Activated CD8-positive, alpha-beta T cell treated with anti-CD3 and anti-CD28 coated beads for 36 hours (primary cell): ENCODE results near the gene LIM2. TPM values are rescaled to one million over a fixed set of nuclear protein-coding genes. Genes with fewer than 3 reads are reported as not detected.
"Not testable (repeated sequence)": the region's sequence is repeated elsewhere in the genome, so short reads cannot be mapped to it uniquely, and the experiment has no call there.

Source experiments
- ATAC-seq: fragments of 200-7000 bp; cut with Tn5 transposase; one replicate; pipeline ENCODE4 v1.10.0; 2021; ENCODE audit warnings: mild to moderate bottlenecking, moderate library complexity
- CTCF ChIA-PET: fragments of 350-600 bp; sonication (Branson Sonifier 250); formaldehyde crosslinking; loops from one replicate; lab custom pipeline; 2021; ENCODE audit warnings: antibody characterized with exemption; lab: Charles Lee
- POLR2A ChIA-PET: fragments of 350-600 bp; sonication (Branson Sonifier 250); formaldehyde crosslinking; loops from one replicate; lab custom pipeline; 2021; ENCODE audit warnings: antibody characterized with exemption; lab: Charles Lee
- DNase-seq: peaks from one replicate; pipeline ENCODE4 v3.0.0-alpha.2; 2020
- H3K27ac Mint-ChIP-seq: one replicate; pipeline ENCODE4 v1.8.0; 2021; ENCODE audit warnings: mild to moderate bottlenecking, mixed read lengths
- H3K27me3 Mint-ChIP-seq: one replicate; pipeline ENCODE4 v1.8.0; 2021; ENCODE audit warnings: mixed read lengths
- H3K36me3 Mint-ChIP-seq: one replicate; pipeline ENCODE4 v1.8.0; 2021; ENCODE audit warnings: low read depth, mixed read lengths
- H3K4me1 Mint-ChIP-seq: one replicate; pipeline ENCODE4 v1.8.0; 2021; ENCODE audit warnings: low read depth, mixed read lengths
- H3K4me3 Mint-ChIP-seq: one replicate; pipeline ENCODE4 v1.8.0; 2021; ENCODE audit warnings: mild to moderate bottlenecking, moderate library complexity, mixed read lengths
- H3K9me3 Mint-ChIP-seq: one replicate; pipeline ENCODE4 v1.8.0; 2021; ENCODE audit warnings: mixed read lengths
- CTCF ChIP-seq: fragments of 200-600 bp; IDR thresholded peaks from one replicate; pipeline ENCODE4 v1.8.0; 2022; ENCODE audit warnings: antibody characterized with exemption, mild to moderate bottlenecking
- intact Hi-C: fragments of 100-400 bp; cut with micrococcal nuclease; formaldehyde crosslinking; loops from one replicate; pipeline ENCODE4 v1.10.0; 2022
- total RNA-seq, 2 experiments: library from RNA; stranded (reverse); gene quantifications; one replicate each; pipeline ENCODE4 v1.2.3, GENCODE V29; 2021

The LIM2 gene
- total RNA-seq, 2 experiments from 2014 or later = 1.4 to 2.6 TPM

- H3K4me1 Mint-ChIP-seq = peaks cover 28% of the 10 kb centered on the region
- ATAC-seq (no peak), DNase-seq (no peak)
- TF ChIP-seq CTCF = no peak
- no peak overlapping the region for H3K4me3 Mint-ChIP-seq
- intact Hi-C loops = no loop called here
- peaks cover 1% of the 10 kb centered on the region for H3K36me3 Mint-ChIP-seq
- POLR2A ChIA-PET = interaction anchor here (0.7 to 1.5 kb wide), 3 partner anchors 24 to 71 kb away, joined by 3 read pairs; no protein-coding TSS in a partner anchor
- no peak overlapping the region for H3K27ac Mint-ChIP-seq
- no peaks in the 10 kb centered on the region for H3K9me3 Mint-ChIP-seq
- H3K27me3 Mint-ChIP-seq = peaks cover 21% of the 10 kb centered on the region
- CTCF ChIA-PET = interaction anchor here (0.7 to 6.3 kb wide), 12 partner anchors 10 to 239 kb away, joined by 3 to 60 read pairs (median 4); no protein-coding TSS in a partner anchor
These were observed 30.0 kb upstream of the LIM2 start for GRCh38 chr19:51417810-51418157.

GRCh38 chr19:51417107-51417809 is 29.5 kb upstream of the LIM2 start, which contains the start of gene SIGLEC10:
Gene SIGLEC10 (minus strand): TSS chr19:51417642. CDS start chr19:51417581, 61 bp downstream.
- no peak within 1 kb of the TSS for H3K27ac Mint-ChIP-seq

GRCh38 chr19:51416422-51416821 is 28.6 kb upstream of the LIM2 start:
- H3K36me3 Mint-ChIP-seq, intact Hi-C loops, H3K4me3 Mint-ChIP-seq, H3K27ac Mint-ChIP-seq, ATAC-seq, POLR2A ChIA-PET, DNase-seq, H3K9me3 Mint-ChIP-seq: not testable (repeated sequence)
- Mint-ChIP-seq H3K4me1 (peaks cover 28% of the 10 kb centered on the region), H3K27me3 (peaks cover 21% of the 10 kb centered on the region)
- CTCF ChIA-PET = interaction anchor here (1.2 to 6.3 kb wide), 5 partner anchors 18 to 241 kb away, joined by 3 to 60 read pairs (median 4); no protein-coding TSS in a partner anchor

More at GRCh38 chr19:51417107-51417809, 29.5 kb upstream of the LIM2 start, which contains the start of gene SIGLEC10:
- DNase-seq = peak; percentile 62
- Mint-ChIP-seq H3K9me3 (no peaks in the 10 kb centered on the region), H3K4me1 (peaks cover 28% of the 10 kb centered on the region), H3K36me3 (peaks cover 1% of the 10 kb centered on the region), H3K27me3 (peaks cover 21% of the 10 kb centered on the region), H3K4me3 (no peak within 1 kb of the TSS)
- ATAC-seq = peak; percentile 60
- ChIA-PET CTCF (interaction anchor here (0.7 to 6.3 kb wide), 11 partner anchors 9 to 240 kb away, joined by 3 to 60 read pairs (median 4); no protein-coding TSS in a partner anchor), POLR2A (interaction anchor here (0.6 to 1.5 kb wide), 4 partner anchors 25 to 125 kb away, joined by 3 read pairs; no protein-coding TSS in a partner anchor)
- intact Hi-C loops = no loop called here
- no peak for TF ChIP-seq CTCF

GRCh38 chr19:51415187-51415586 is 27.4 kb upstream of the LIM2 start:
- H3K4me3 Mint-ChIP-seq = no peak overlapping the region
- CTCF ChIA-PET = no interaction called here
- H3K27me3 Mint-ChIP-seq = peaks cover 19% of the 10 kb centered on the region
- peaks cover 22% of the 10 kb centered on the region for H3K4me1 Mint-ChIP-seq
- intact Hi-C loops = no loop called here
- DNase-seq (no peak), ATAC-seq (no peak)
- H3K27ac Mint-ChIP-seq = no peak overlapping the region
- H3K9me3 Mint-ChIP-seq = no peaks in the 10 kb centered on the region
- TF ChIP-seq CTCF = no peak
- POLR2A ChIA-PET = no interaction called here
- H3K36me3 Mint-ChIP-seq = peaks cover 1% of the 10 kb centered on the region

DNA sequence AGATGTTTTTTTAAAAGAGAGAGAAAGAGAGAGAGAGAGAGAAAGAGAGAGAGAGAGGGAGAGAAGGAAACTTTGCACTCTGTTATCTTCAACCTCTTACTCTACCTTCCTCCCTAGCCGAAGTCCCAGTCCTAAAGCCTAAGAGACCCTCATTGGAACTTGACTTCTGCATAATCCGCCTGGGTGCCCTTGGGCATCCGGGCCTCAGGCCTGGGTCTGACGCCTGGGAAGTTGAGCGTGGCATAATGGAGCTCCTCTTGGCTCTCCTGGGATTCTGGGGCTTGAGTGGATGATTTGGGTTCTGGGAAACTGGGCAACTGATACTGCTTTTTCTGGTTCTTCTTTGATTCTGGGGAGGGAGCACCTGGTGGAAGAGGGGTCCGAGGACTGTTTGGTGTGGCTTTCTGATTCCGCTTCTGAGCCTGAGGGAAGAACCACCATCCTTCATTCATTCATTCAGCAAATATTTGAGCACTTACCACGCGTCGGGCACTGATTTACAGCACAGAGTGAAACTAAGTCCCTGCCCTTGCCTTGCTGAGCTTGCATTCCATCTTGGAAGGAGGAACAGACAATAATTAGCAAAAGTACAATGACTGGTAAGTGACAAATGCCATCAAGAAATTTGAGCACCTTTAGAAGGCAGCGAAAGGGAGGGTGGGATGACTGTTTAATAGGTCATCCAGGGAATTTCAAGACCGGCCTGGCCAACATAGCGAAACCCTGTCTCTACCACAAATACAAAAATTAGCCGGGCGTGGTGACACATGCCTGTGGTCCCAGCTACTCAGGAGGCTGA is 23.4 kb upstream of the LIM2 start:
- ChIA-PET CTCF (interaction anchor here (1.3 to 1.7 kb wide), 2 partner anchors 11 to 17 kb away, joined by 3 to 7 read pairs; no protein-coding TSS in a partner anchor), POLR2A (no interaction called here)
- DNase-seq (no peak), ATAC-seq (no peak)
- Mint-ChIP-seq H3K36me3 (peaks cover 4% of the 10 kb centered on the region), H3K9me3 (no peaks in the 10 kb centered on the region), H3K27ac (no peak overlapping the region), H3K4me1 (peaks cover 9% of the 10 kb centered on the region), H3K4me3 (no peak overlapping the region), H3K27me3 (peaks cover 20% of the 10 kb centered on the region)
- intact Hi-C loops = no loop called here
- TF ChIP-seq CTCF = no peak
